CD14-positive monocyte (primary cell): ENCODE results near the gene PTPN7. TPM values are rescaled to one million over a fixed set of nuclear protein-coding genes. Genes with fewer than 3 reads are reported as not detected.

ENCODE experiments used
- DNase-seq, 3 donors: peaks; one replicate each; pipeline ENCODE4 v3.0.0-alpha.2; 2011 to 2022
- H2AFZ ChIP-seq: 2 replicates; pipeline ENCODE4 v1.6.0; 2012; ENCODE audit warnings: mild to moderate bottlenecking, low read depth, low read length, inconsistent platforms; ENCODE audit not compliant: insufficient read depth, poor library complexity, severe bottlenecking
- H3K27ac ChIP-seq, 2 donors: 1 replicate in 1 of 2; 2 replicates in 1 of 2; pipeline ENCODE4 v1.5.1; 2012 to 2013; ENCODE audit warnings: low read length in 2 of 2, control low read depth in 1 of 2, inconsistent platforms in 1 of 2, low read depth in 1 of 2, mild to moderate bottlenecking in 1 of 2
- H3K27me3 ChIP-seq, 2 donors: one replicate each; pipeline versions ENCODE4 v1.6.0 to v1.6.1; 2011 to 2013; ENCODE audit warnings: low read length in 2 of 2; ENCODE audit not compliant: control insufficient read depth in 2 of 2, insufficient read depth in 2 of 2
- H3K36me3 ChIP-seq, 2 donors: replicated peaks in 1 of 2; 1 replicate in 1 of 2; 2 replicates in 1 of 2; pipeline versions ENCODE4 v1.5.1 to v1.6.1; 2012 to 2013; ENCODE audit warnings: low read length in 2 of 2, control low read depth in 1 of 2, inconsistent platforms in 1 of 2, mild to moderate bottlenecking in 1 of 2; ENCODE audit not compliant: insufficient read depth in 2 of 2, control insufficient read depth in 1 of 2
- H3K4me1 ChIP-seq, 2 donors: 1 replicate in 1 of 2; 2 replicates in 1 of 2; pipeline versions ENCODE4 v1.5.1 to v1.6.1; 2012 to 2013; ENCODE audit warnings: low read length in 2 of 2, control low read depth in 1 of 2, inconsistent platforms in 1 of 2, mild to moderate bottlenecking in 1 of 2, moderate library complexity in 1 of 2; ENCODE audit not compliant: insufficient read depth in 2 of 2, control insufficient read depth in 1 of 2
- H3K4me2 ChIP-seq: replicated peaks from 2 replicates; pipeline ENCODE3; 2012; ENCODE audit warnings: low read length, moderate library complexity, mild to moderate bottlenecking; ENCODE audit not compliant: poor library complexity, severe bottlenecking; ENCODE audit errors: extremely low read depth
- H3K4me3 ChIP-seq, 3 experiments: fragments of 200-600 bp in 1 of 3; sonication (generic) in 1 of 3; replicated peaks in 1 of 3; 1 replicate in 2 of 3; 2 replicates in 1 of 3; pipeline ENCODE4 v1.5.1; 2011 to 2013; ENCODE audit warnings: low read length in 3 of 3, mild to moderate bottlenecking in 3 of 3, control low read depth in 2 of 3, low read depth in 2 of 3, inconsistent platforms in 1 of 3, moderate library complexity in 1 of 3
- H3K79me2 ChIP-seq: 2 replicates; pipeline ENCODE4 v1.6.0; 2012; ENCODE audit warnings: mild to moderate bottlenecking, control low read depth, inconsistent platforms, low read length, moderate library complexity; ENCODE audit not compliant: insufficient read depth
- H3K9ac ChIP-seq: 2 replicates; pipeline ENCODE4 v1.6.0; 2017; ENCODE audit warnings: low read length, mild to moderate bottlenecking; ENCODE audit not compliant: insufficient read depth, poor library complexity, severe bottlenecking
- H3K9me3 ChIP-seq, 2 donors: replicated peaks in 1 of 2; 1 replicate in 1 of 2; 2 replicates in 1 of 2; pipeline versions ENCODE4 v1.5.1 to v1.6.1; 2012 to 2013; ENCODE audit warnings: low read length in 2 of 2, control low read depth in 1 of 2; ENCODE audit not compliant: control insufficient read depth in 1 of 2, insufficient read depth in 1 of 2
- H4K20me1 ChIP-seq: 2 replicates; pipeline ENCODE4 v1.6.0; 2012; ENCODE audit warnings: mild to moderate bottlenecking, low read length, control low read depth, moderate library complexity; ENCODE audit not compliant: insufficient read depth
- H3K27ac Mint-ChIP-seq, 7 donors: one replicate each; pipeline ENCODE4 v1.8.0; 2020; ENCODE audit warnings: mild to moderate bottlenecking in 7 of 7, mixed read lengths in 7 of 7, moderate library complexity in 6 of 7, inconsistent platforms in 2 of 7
- H3K27me3 Mint-ChIP-seq, 3 donors: one replicate each; pipeline ENCODE4 v1.8.0; 2021 to 2022; ENCODE audit warnings: low read depth in 3 of 3, mild to moderate bottlenecking in 3 of 3, mixed read lengths in 3 of 3, moderate library complexity in 3 of 3, inconsistent platforms in 1 of 3
- H3K36me3 Mint-ChIP-seq, 2 donors: one replicate each; pipeline ENCODE4 v1.8.0; 2020; ENCODE audit warnings: mixed read lengths in 2 of 2, inconsistent platforms in 1 of 2, mild to moderate bottlenecking in 1 of 2
- H3K4me1 Mint-ChIP-seq: one replicate; pipeline ENCODE4 v1.8.0; 2020; ENCODE audit warnings: mild to moderate bottlenecking, mixed read lengths
- H3K4me3 Mint-ChIP-seq, 2 donors: one replicate each; pipeline ENCODE4 v1.8.0; 2020; ENCODE audit warnings: mild to moderate bottlenecking in 2 of 2, mixed read lengths in 2 of 2, moderate library complexity in 1 of 2
- H3K9me3 Mint-ChIP-seq, 7 donors: one replicate each; pipeline ENCODE4 v1.8.0; 2020 to 2022; ENCODE audit warnings: mixed read lengths in 7 of 7, mild to moderate bottlenecking in 6 of 7, moderate library complexity in 6 of 7, inconsistent platforms in 2 of 7
- CTCF ChIP-seq: fragments of 200-600 bp; IDR thresholded peaks from one replicate; pipeline ENCODE4 v1.8.0; 2022; ENCODE audit warnings: antibody characterized with exemption, mild to moderate bottlenecking
- WGBS: methylation state at CpG from one replicate; pipeline ENCODE4 v1.1.5; 2013; ENCODE audit warnings: missing lambda C conversion rate; ENCODE audit not compliant: insufficient coverage; 5-methylcytosine and 5-hydroxymethylcytosine counted together
- intact Hi-C, 2 donors: fragments of 100-400 bp; cut with micrococcal nuclease; formaldehyde crosslinking; loops; one replicate each; pipeline versions ENCODE4 v1.15.0 to v1.15.1; 2023
- polyA plus RNA-seq, 3 donors: library from polyadenylated mRNA; depleted of rRNA in 1 of 3; unstranded in 2 of 3; stranded (reverse) in 1 of 3; fragments of 300-500 nt in 2 of 3; fragments of >200 nt in 1 of 3; fragmentation: Illumina TruSeq in 2 of 3; gene quantifications; 1 replicate in 2 of 3; 2 replicates in 1 of 3; pipeline ENCODE4 v1.2.3, GENCODE V29; 2012 to 2021

Gene PTPN7
- polyA plus RNA-seq, 3 donors, result 4.0 to 18.8 (median 8.3) TPM

- Histone ChIP-seq H3K27ac (no peak overlapping the region), H3K9me3 (no peaks in the 10 kb centered on the region), H3K9ac (no peak overlapping the region), H3K36me3 (peaks cover 26 to 38% of the 10 kb centered on the region in 2 donors), H3K4me2 (no peak overlapping the region), H2AFZ (no peak overlapping the region), H3K27me3 (no peaks in the 10 kb centered on the region), H3K79me2 (peaks cover 90% of the 10 kb centered on the region), H4K20me1 (peaks cover 77% of the 10 kb centered on the region), H3K4me3 (no peak overlapping the region), H3K4me1 (peaks cover 27 to 36% of the 10 kb centered on the region in 2 donors)
- peaks cover 24 to 54% of the 10 kb centered on the region in 2 donors for H3K36me3 Mint-ChIP-seq
- H3K4me1 Mint-ChIP-seq, result peaks cover 38% of the 10 kb centered on the region
- intact Hi-C loops, result loop anchor here in 1 of 2 donors (10.0 kb wide), 1 partner anchor 256 kb away; the partner anchor contains the start of gene SHISA4
- no peak for TF ChIP-seq CTCF
- no peak overlapping the region for H3K4me3 Mint-ChIP-seq
- no peaks in the 10 kb centered on the region for H3K9me3 Mint-ChIP-seq
- H3K27me3 Mint-ChIP-seq, result peaks cover 0 to 10% (median 0%) of the 10 kb centered on the region in 3 donors
- H3K27ac Mint-ChIP-seq, result peak overlapping the region in 3 of 7 donors; percentile 31 to 62 (median 40)
- DNase-seq, result no peak
- no CpG with 5 or more reads among the region's 4 CpGs for WGBS
These were observed 19.6 kb downstream of the PTPN7 start for GRCh38 chr1:202140833-202141232.

- WGBS, result 71% methylated on average over 9 of the region's 15 CpGs
These were observed 25.1 kb downstream of the PTPN7 start for GRCh38 chr1:202135221-202135721.

More at GRCh38 chr1:202135221-202135721, 25.1 kb downstream of the PTPN7 start:
- Mint-ChIP-seq H3K9me3 (no peaks in the 10 kb centered on the region), H3K27ac (peak overlapping the region in 3 of 7 donors; percentile 42 to 64 (median 60)), H3K4me1 (peaks cover 7% of the 10 kb centered on the region), H3K27me3 (peaks cover 0 to 2% (median 0%) of the 10 kb centered on the region in 3 donors), H3K4me3 (no peak overlapping the region), H3K36me3 (peaks cover 54 to 79% of the 10 kb centered on the region in 2 donors)
- Histone ChIP-seq H3K27me3 (no peaks in the 10 kb centered on the region), H3K36me3 (peaks cover 59 to 73% of the 10 kb centered on the region in 2 donors), H3K4me2 (no peak overlapping the region), H4K20me1 (peaks cover 99% of the 10 kb centered on the region), H3K4me3 (no peak overlapping the region), H3K79me2 (peaks cover 57% of the 10 kb centered on the region), H3K9me3 (no peaks in the 10 kb centered on the region), H3K27ac (peak overlapping the region in 1 of 2 donors; percentile 14), H3K9ac (no peak overlapping the region), H2AFZ (no peak overlapping the region), H3K4me1 (peaks cover 5 to 6% of the 10 kb centered on the region in 2 donors)
- DNase-seq, result peak; percentile 42 to 63 (median 53)
- peak; percentile 90 for TF ChIP-seq CTCF
- intact Hi-C loops, result no loop called here
